Measurements from ENCODE around the gene MAP2.

Gene MAP2

GRCh38 chr2:209741953-209742352 lies 318.1 kb downstream of the MAP2 start:
- DNase-seq, result no peak

GRCh38 chr2:209753020-209753419 lies 329.2 kb downstream of the MAP2 start:
- DNase-seq, result no peak

DNA sequence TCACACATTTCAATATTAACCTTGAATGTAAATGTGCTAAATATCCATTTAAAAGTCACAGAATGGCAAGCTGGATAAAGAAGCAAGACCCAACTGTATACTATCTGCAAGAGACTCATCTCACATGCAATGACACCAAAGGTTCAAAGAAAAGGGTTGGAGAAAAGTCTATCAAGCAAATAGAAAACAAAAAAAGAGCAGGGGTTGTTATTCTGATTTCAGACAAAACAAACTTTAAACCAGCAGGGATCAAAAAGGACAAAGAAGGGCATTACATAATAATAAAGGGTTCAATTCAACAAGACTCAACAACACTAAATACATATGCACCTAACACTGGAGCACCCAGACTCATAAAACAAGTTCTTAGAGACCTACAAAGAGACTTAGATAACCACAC lies 333.3 kb downstream of the MAP2 start:
- DNase-seq, result no peak

- no peak for DNase-seq
These were observed 337.7 kb downstream of the MAP2 start for GRCh38 chr2:209761566-209761965.

DNA sequence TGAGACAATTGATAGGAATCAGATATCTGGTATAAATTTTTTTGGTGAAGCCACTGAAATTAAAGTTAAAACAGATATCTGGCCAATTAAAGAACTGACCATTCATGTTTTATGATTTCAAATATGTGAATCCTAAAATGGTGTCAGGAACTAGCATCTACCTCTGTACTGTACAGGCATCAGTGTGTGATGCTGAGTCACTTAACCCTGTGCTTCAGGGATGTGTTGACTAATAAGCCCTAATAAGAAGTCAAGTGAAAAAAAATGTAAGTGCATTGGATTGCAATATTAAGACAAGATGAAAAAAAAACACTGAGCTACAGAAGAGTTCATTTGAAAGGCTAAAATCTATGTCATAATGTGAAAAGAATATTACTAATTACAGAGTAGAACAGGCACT lies 338.7 kb downstream of the MAP2 start:
- DNase-seq, result no peak

DNA sequence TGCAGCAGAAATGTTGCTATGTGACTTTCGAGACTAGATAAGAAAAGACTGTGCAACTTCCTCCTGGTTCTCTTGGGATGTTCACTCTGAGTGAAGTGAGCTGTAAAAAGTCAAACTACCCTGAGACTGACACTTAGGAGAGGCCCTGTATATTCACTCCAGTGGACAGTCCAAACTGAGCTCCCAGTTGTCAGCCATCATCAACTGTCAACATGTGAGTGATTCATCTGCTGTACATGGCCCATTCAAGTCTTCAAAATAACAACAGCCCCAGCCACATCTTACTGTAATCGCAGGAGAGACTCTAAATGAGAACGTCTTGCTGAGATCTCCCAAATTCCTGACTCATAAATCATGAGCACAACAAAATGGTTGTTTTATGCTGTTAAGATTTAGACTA lies 339.3 kb downstream of the MAP2 start:
- no peak for DNase-seq

DNA sequence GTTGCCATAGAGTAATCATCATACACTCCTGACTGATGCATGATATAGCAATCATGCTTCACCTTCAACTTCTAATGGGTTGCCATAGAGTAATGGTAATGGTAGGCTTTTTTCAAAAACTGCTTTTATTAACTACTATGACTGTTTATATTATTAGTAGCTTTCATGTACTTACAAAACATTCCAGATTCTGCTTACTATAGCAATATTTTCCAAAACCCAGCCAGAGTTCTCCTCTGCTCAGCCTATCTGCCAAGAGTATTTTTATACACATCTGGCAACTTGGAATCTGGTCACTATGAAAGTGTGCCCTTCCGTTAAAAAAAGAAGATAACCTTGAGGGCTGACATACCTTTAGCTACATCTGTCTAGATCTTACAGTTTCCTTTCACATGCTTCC lies 342.8 kb downstream of the MAP2 start:
- DNase-seq, result no peak

GRCh38 chr2:209767316-209767715 lies 343.5 kb downstream of the MAP2 start:
- no peak for DNase-seq

DNA sequence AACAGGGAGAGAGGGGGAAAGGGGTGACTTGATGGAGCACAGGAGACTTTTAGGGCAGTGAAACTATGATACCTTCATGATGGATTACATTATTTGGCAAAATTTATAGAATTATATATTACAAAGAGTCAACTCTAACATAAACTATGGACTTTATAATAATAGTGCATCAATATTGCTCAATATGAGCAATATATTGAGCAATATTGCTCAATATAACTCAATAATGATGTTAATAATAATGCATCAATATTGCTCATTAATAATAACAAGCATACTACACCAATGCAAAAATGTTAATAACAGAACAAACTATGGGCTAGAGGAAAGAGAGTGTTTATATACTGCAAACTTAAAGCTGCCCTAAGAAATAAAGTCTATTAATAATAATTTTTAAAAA lies 344.7 kb downstream of the MAP2 start:
- no peak for DNase-seq

DNA sequence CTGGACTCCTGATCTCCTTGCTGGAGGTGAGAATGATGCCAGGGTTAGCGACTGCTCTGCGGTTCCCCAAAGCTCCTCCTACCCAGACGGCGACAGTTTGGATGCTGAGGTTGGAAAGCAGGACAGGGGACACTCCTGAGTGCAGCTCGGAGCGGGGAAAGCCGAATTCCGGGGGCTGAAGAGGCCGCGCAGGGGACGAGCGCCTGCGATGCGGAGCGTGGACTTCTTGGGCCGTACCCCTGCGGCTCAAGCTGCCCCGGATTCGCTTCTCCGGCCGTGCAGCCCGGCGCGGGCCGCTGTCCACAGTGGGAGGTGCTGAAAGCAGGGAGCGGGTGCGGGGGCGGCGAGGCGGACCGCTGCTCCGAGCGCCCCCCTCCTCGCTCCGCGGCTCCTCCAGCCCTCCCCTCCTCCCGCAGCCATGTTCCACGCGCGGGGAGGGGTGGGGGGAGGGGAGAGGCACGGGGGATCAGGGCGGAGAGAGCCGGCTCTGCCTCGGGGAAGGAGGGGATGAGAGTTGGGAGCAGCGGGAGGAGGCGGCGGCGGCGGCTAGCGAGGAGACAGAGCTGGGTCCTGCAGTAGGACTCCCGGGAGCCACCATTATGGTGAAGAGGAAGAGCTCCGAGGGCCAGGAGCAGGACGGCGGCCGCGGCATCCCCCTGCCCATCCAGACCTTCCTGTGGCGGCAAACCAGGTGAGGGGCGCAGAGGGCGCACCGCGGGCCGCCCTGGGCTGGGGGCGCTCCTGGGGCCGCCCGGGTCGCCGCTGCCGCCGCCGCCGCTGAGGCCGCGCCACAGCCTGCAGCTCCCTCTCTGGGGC lies 347.8 kb downstream of the MAP2 start, which contains the start of gene UNC80:
Gene UNC80, plus strand, starts transcription at position 359 of the 816 bp plus-strand sequence. Its CDS starts 241 bp downstream, at position 600.
- peak; percentile 64 for DNase-seq

- DNase-seq, result peak; percentile 4
These were observed 348.4 kb downstream of the MAP2 start for GRCh38 chr2:209772290-209772685.

DNA sequence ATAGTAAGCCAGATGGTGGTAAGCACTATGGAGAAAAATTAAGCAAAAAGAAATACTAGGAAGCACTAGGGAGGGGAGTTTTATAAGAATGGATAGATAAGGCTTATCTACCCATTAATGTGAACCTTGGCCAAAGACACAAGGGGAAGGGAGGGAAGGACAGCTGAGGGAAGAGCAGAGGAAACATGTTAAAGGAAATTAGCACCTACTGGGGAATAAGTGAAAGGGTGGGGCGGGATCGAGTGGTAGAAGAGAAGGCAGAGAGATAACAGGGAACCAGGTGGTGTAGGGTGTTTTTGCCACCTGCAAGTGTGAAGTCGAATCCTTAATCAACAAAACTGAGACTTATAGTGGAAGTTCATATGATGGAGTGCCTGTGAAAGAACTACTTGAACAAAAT lies 349.5 kb downstream of the MAP2 start:
- peak; percentile 41 for DNase-seq
